Activated T-cell treated with anti-CD3 and anti-CD28 coated beads, Interleukin-2, amount 50 U/mL, for 72 hours (primary cell): ENCODE data around the gene KRT84. TPM values are rescaled to one million over a fixed set of nuclear protein-coding genes. Genes with fewer than 3 reads are reported as not detected.

Experiments used
- ATAC-seq, 2 donors: fragments of 150-1000 bp; cut with Tn5 transposase; replicated peaks in 1 of 2; 2 replicates each; pipeline ENCODE4 v1.10.0; 2021; ENCODE audit warnings: moderate library complexity in 2 of 2, mild to moderate bottlenecking in 1 of 2
- DNase-seq, 2 donors: peaks; one replicate each; pipeline ENCODE4 v3.0.0; 2021 to 2022; ENCODE audit warnings: mixed read lengths in 1 of 2
- H3K27ac Mint-ChIP-seq: one replicate; pipeline ENCODE4 v1.8.0; 2022; ENCODE audit warnings: mild to moderate bottlenecking, moderate library complexity, mixed read lengths
- H3K27me3 Mint-ChIP-seq: one replicate; pipeline ENCODE4 v1.8.0; 2022; ENCODE audit warnings: low read depth, mixed read lengths
- H3K36me3 Mint-ChIP-seq, 2 donors: one replicate each; pipeline ENCODE4 v1.8.0; 2022; ENCODE audit warnings: mixed read lengths in 2 of 2, mild to moderate bottlenecking in 1 of 2; ENCODE audit not compliant: insufficient read depth in 2 of 2
- H3K4me1 Mint-ChIP-seq: one replicate; pipeline ENCODE4 v1.8.0; 2022; ENCODE audit warnings: low read depth, mixed read lengths
- H3K4me3 Mint-ChIP-seq, 2 donors: one replicate each; pipeline ENCODE4 v1.8.0; 2022; ENCODE audit warnings: mild to moderate bottlenecking in 2 of 2, mixed read lengths in 2 of 2, moderate library complexity in 2 of 2
- H3K9me3 Mint-ChIP-seq, 2 donors: one replicate each; pipeline ENCODE4 v1.8.0; 2022; ENCODE audit warnings: mixed read lengths in 2 of 2
- total RNA-seq, 2 donors: library from RNA; stranded (reverse); gene quantifications; one replicate each; pipeline ENCODE4 v1.2.3, GENCODE V29; 2022

The KRT84 gene
- total RNA-seq, 2 donors from 2014 or later: not detected

DNA sequence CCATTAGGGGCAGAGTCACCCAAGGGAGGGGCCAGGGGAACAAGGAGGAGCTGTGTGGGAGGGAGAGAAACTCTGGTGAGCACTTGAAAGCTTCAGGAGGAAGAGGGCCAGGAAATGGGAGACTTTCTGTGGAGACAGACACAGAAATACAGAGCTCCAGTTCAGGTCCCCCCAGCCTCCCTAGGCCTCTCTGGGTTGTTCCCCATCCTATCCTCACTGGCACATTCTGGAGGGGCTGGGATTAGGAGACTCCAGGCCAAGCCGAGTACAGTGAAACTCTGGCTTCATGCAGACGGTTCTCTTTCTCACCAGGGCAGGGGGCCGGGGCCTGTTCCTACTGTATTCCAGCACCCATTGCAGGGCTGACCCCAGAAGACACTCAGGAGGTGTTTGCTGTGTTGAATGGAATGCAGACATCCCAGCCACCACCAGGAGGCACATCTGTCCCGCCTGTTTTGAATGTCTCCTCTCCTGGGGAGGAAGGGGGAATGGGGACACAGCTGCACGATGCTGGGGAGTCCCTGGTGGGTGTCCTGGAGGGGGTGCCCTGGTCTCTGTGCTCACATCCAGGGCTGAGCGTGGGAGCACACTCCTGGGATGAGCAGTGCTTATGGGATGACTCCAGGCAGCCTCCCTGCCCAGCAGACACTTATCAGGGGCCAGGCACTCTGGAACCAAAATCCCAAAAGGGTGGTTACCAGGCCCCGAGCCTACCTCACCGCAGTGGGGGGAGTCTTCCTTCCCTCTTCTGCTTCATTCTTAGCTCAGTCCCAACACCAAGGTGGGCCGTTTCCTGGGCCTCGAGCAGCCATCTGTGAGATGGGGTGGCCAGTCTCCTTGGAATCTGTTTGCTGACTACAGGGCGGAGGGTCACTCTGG, 5.5 kb upstream of the KRT84 start:
- DNase-seq (no peak), ATAC-seq (no peak)
- no peak overlapping the region for H3K4me3 Mint-ChIP-seq
- no peak overlapping the region for H3K27ac Mint-ChIP-seq
- H3K27me3 Mint-ChIP-seq: peaks cover 7% of the 10 kb centered on the region
- no peaks in the 10 kb centered on the region for H3K36me3 Mint-ChIP-seq
- no peaks in the 10 kb centered on the region for H3K4me1 Mint-ChIP-seq
- H3K9me3 Mint-ChIP-seq: no peaks in the 10 kb centered on the region

DNA sequence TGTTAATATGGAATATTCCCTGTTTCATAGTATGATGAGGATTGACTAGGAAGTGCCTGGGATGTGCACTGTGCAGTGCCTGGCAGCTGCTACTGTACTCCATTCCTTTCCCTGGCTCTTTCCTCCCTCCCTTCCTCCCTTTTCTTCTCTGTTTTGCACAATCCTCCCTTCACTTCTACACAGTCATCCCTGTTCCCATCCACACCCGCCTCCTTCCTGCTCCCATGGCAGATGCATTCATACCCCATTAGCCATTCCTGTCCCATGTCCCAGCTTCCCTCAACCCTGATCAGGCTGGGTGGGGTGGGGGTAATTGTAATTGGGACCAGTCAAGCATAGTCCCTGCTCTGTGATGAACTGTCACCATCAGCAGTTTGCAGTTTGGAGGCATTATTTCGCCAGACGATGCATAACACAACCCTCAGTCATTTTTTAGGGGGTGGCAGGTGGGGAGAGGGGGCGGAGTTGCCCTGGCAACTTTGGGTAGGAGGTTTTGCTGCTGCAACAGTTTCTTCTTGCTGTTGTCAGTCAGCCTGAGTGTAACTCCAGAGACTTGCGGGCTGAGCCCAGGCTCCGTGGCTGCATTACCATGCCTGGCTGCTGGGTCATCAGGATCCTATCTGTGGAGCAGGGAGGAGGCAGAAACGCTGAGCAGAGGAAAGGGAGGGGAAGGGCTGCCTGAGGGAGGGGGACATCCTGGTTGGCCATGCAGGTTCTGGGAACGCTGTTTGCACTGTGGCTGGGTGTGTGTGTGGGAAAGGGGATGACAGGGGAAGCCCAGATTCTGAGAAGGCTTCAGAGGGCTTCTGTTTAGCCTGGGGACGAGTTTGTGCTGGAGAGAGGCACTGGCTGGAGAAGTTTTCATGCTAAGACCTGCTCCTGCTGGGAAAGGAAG, 4.1 kb upstream of the KRT84 start:
- Mint-ChIP-seq H3K36me3 (no peaks in the 10 kb centered on the region), H3K27me3 (peaks cover 7% of the 10 kb centered on the region), H3K9me3 (no peaks in the 10 kb centered on the region), H3K27ac (no peak overlapping the region), H3K4me3 (no peak overlapping the region), H3K4me1 (no peaks in the 10 kb centered on the region)
- DNase-seq (no peak), ATAC-seq (no peak)

GRCh38 chr12:52387859-52388258, 2.4 kb upstream of the KRT84 start:
- Mint-ChIP-seq H3K4me1 (peaks cover 4% of the 10 kb centered on the region), H3K27ac (no peak overlapping the region), H3K36me3 (no peaks in the 10 kb centered on the region), H3K9me3 (no peaks in the 10 kb centered on the region), H3K4me3 (no peak overlapping the region), H3K27me3 (peaks cover 7% of the 10 kb centered on the region)
- ATAC-seq (no peak), DNase-seq (no peak)

DNA sequence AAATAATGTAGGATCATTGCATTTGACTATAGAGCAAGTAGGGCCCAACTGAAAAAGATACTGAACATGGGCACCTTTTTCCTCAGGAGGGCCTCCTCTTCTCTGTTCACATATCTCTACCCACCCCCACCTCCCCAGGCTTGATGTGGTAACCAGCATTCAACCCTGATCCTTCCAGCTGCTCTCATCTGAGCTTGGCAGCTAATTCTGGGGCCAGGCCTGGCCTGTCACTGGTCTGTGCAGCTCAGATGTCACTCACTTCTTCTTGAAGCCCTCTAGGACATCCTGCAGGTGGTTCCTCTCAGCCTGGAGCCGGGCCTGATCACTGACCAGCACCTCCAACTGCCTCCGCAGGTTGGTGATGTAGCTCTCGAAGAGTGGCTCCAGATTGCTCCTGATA, 2.1 kb downstream of the KRT84 start:
- H3K36me3 Mint-ChIP-seq: no peaks in the 10 kb centered on the region
- peaks cover 10% of the 10 kb centered on the region for H3K4me1 Mint-ChIP-seq
- H3K27me3 Mint-ChIP-seq: no peaks in the 10 kb centered on the region
- H3K27ac Mint-ChIP-seq: no peak overlapping the region
- ATAC-seq (no peak), DNase-seq (no peak)
- H3K9me3 Mint-ChIP-seq: no peaks in the 10 kb centered on the region
- H3K4me3 Mint-ChIP-seq: no peak overlapping the region

DNA sequence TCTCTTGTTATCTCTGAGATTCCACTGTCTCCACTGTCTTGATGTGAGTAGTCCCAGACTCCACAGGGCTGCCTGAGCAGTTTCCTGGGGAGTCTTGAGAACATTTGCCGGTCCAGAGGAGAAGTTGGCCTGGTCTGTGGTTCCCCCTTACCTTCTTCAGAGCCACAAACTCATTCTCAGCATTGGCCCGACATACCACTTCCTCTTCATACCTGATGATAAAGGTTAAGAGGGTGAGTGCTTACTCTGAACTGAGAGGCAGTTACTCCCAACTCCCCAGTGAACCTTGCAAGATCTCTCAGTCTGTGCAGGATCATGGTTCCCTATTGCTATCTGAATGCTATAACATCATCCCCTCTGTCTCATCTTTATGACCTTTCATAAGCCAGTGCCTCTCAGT, 2.6 kb downstream of the KRT84 start:
- Mint-ChIP-seq H3K27me3 (no peaks in the 10 kb centered on the region), H3K4me3 (no peak overlapping the region), H3K4me1 (peaks cover 10% of the 10 kb centered on the region), H3K36me3 (no peaks in the 10 kb centered on the region), H3K9me3 (no peaks in the 10 kb centered on the region), H3K27ac (no peak overlapping the region)
- DNase-seq (no peak), ATAC-seq (peak; percentile 40 to 42)

DNA sequence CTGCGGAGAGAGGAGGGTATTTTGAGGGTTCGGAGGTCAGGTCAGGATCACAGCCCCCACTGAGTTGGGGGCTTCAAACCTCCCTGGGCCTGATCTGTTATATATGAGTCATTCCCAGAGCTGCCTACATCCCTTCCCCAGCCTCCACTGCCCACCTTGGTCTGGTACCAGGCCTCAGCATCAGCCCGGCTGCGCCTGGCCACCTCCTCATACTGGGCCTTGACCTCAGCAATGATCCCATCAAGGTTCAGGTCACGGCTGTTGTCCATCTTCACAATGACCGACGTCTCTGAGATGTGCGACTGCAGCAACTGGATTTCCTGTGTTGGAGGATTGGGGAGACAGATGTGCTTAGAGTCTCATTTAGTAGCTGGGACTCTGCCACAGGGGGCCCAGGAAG, 4.2 kb downstream of the KRT84 start:
- DNase-seq (no peak), ATAC-seq (no peak)
- Mint-ChIP-seq H3K27ac (no peak overlapping the region), H3K4me3 (no peak overlapping the region), H3K36me3 (no peaks in the 10 kb centered on the region), H3K4me1 (peaks cover 10% of the 10 kb centered on the region), H3K9me3 (no peaks in the 10 kb centered on the region), H3K27me3 (peaks cover 3% of the 10 kb centered on the region)

GRCh38 chr12:52380271-52380694, 5.2 kb downstream of the KRT84 start:
- H3K27me3 Mint-ChIP-seq: peaks cover 10% of the 10 kb centered on the region
- H3K4me1 Mint-ChIP-seq: peaks cover 10% of the 10 kb centered on the region
- ATAC-seq: no peak
- peak in 1 of 2 donors; percentile 13 for DNase-seq
- no peaks in the 10 kb centered on the region for H3K36me3 Mint-ChIP-seq
- no peaks in the 10 kb centered on the region for H3K9me3 Mint-ChIP-seq
- no peak overlapping the region for H3K4me3 Mint-ChIP-seq
- H3K27ac Mint-ChIP-seq: no peak overlapping the region

DNA sequence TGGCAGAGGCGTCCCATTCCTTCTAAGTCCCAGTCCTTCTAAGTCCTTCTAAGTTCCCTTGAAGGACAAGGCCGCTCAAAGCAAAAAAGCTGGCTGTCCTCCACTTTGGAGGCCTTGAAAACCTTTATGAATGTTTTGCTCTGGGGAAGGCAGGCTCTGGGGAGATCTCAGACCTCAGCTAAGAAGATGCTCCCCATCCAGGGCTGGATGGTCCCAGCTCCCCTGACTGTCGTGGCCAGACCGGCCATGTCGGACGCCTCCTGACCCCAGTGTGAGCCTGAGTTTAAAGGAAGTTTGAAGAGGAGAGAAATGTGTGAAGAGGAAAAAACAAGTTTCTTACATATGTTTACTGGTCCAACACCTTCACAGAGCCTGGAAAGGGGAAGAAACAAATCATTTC, 5.9 kb downstream of the KRT84 start:
- no peak overlapping the region for H3K27ac Mint-ChIP-seq
- H3K27me3 Mint-ChIP-seq: peaks cover 10% of the 10 kb centered on the region
- H3K4me3 Mint-ChIP-seq: no peak overlapping the region
- peaks cover 10% of the 10 kb centered on the region for H3K4me1 Mint-ChIP-seq
- H3K36me3 Mint-ChIP-seq: no peaks in the 10 kb centered on the region
- no peaks in the 10 kb centered on the region for H3K9me3 Mint-ChIP-seq
- DNase-seq (no peak), ATAC-seq (no peak)

GRCh38 chr12:52378091-52378490, 7.4 kb downstream of the KRT84 start:
- Mint-ChIP-seq H3K36me3 (no peaks in the 10 kb centered on the region), H3K4me3 (no peak overlapping the region), H3K27ac (no peak overlapping the region), H3K9me3 (no peaks in the 10 kb centered on the region), H3K27me3 (peaks cover 10% of the 10 kb centered on the region), H3K4me1 (peaks cover 8% of the 10 kb centered on the region)
- DNase-seq (no peak), ATAC-seq (no peak)

GRCh38 chr12:52377266-52377665, 8.2 kb downstream of the KRT84 start:
- H3K4me1 Mint-ChIP-seq: no peaks in the 10 kb centered on the region
- no peak overlapping the region for H3K4me3 Mint-ChIP-seq
- no peak for ATAC-seq
- H3K9me3 Mint-ChIP-seq: no peaks in the 10 kb centered on the region
- peaks cover 10% of the 10 kb centered on the region for H3K27me3 Mint-ChIP-seq
- DNase-seq: no peak
- H3K36me3 Mint-ChIP-seq: no peaks in the 10 kb centered on the region
- no peak overlapping the region for H3K27ac Mint-ChIP-seq

DNA sequence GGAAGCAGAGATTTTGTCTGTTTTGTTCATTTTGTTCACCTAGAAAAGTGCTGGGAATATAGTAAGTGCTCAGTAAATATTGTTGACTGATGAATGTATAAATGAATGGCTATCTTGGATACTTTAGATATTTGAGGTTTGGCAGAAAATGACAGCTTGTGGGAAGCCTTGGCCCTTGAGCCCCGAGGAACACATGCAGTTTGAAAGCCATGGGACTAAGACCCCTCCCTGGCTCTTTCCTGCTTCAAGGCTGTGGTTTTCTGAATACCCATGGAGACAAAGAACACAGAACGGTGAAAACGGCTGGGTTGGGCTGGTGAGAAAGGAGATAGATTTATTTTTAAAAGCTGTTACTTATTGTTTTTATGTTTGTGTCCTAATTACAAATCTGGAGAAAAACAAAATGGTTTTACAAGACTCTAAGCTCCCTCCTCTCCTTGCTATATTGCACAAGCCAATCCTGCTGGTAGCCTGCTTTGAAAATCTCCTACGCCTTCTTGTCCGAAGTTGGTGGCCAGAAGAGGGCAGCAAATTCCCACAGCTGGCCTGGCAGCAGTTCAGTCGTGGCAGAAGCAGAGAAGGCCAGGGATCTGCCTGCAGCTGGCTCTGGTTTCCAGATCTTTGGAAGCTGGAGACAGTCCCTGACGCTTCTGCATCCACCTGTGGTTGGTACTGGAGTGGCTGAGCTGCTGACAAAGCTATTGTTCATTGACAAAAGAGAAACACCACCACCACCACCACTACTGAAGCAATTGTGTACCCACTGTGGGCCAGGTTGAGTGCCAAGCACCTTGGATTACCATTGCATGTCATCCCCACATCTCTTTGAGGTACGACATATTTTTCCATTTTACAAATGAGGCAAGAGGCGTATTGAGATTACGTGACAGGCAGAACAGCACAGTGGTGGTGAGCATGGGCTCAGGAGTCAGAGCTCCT, 13.0 kb downstream of the KRT84 start:
- H3K36me3 Mint-ChIP-seq: no peaks in the 10 kb centered on the region

GRCh38 chr12:52371716-52372115, 13.7 kb downstream of the KRT84 start:
- H3K36me3 Mint-ChIP-seq: no peaks in the 10 kb centered on the region
- DNase-seq (no peak), ATAC-seq (no peak)
- no peaks in the 10 kb centered on the region for H3K9me3 Mint-ChIP-seq
- H3K4me1 Mint-ChIP-seq: no peaks in the 10 kb centered on the region
- H3K27ac Mint-ChIP-seq: no peak overlapping the region
- peaks cover 22% of the 10 kb centered on the region for H3K27me3 Mint-ChIP-seq
- H3K4me3 Mint-ChIP-seq: no peak overlapping the region

More for the DNA sequence above, 13.0 kb downstream of the KRT84 start:
- Mint-ChIP-seq H3K27ac (peak overlapping the region; percentile 27), H3K4me3 (no peak overlapping the region), H3K9me3 (no peaks in the 10 kb centered on the region), H3K4me1 (no peaks in the 10 kb centered on the region), H3K27me3 (peaks cover 22% of the 10 kb centered on the region)
- peak; percentile 44 to 50 for ATAC-seq
- DNase-seq: peak; percentile 57 to 61
